Activated CD8-positive, alpha-beta memory T cell treated with anti-CD3 and anti-CD28 coated beads, Interleukin-2, amount 10 ng/mL, durations not matched to agents 7 days and 5 days (primary cell): ENCODE data around the gene HOXA5. TPM values are rescaled to one million over a fixed set of nuclear protein-coding genes. Genes with fewer than 3 reads are reported as not detected.

Experiments
- ATAC-seq: fragments of 150-1000 bp; cut with Tn5 transposase; one replicate; pipeline ENCODE4 v1.10.0; 2021; ENCODE audit warnings: moderate library complexity
- CTCF ChIA-PET: fragments of 350-600 bp; sonication (Branson Sonifier 250); formaldehyde crosslinking; loops from one replicate; lab custom pipeline; 2021; ENCODE audit warnings: antibody characterized with exemption; lab: Charles Lee
- DNase-seq: peaks from one replicate; pipeline ENCODE4 v3.0.0-alpha.2; 2020
- H3K27ac Mint-ChIP-seq: one replicate; pipeline ENCODE4 v1.8.0; 2021; ENCODE audit warnings: mild to moderate bottlenecking, mixed read lengths
- H3K27me3 Mint-ChIP-seq: one replicate; pipeline ENCODE4 v1.8.0; 2021; ENCODE audit warnings: mixed read lengths
- H3K36me3 Mint-ChIP-seq: one replicate; pipeline ENCODE4 v1.8.0; 2021; ENCODE audit warnings: mild to moderate bottlenecking, mixed read lengths
- H3K4me1 Mint-ChIP-seq: one replicate; pipeline ENCODE4 v1.8.0; 2021; ENCODE audit warnings: mixed read lengths
- H3K4me3 Mint-ChIP-seq: one replicate; pipeline ENCODE4 v1.8.0; 2021; ENCODE audit warnings: mild to moderate bottlenecking, moderate library complexity, mixed read lengths
- H3K9me3 Mint-ChIP-seq: one replicate; pipeline ENCODE4 v1.8.0; 2022; ENCODE audit warnings: low read depth, mixed read lengths
- total RNA-seq, 2 experiments: library from RNA; stranded (reverse); gene quantifications; one replicate each; pipeline ENCODE4 v1.2.3, GENCODE V29; 2021

HOXA5 gene
- total RNA-seq, 2 experiments from 2014 or later = not detected

DNA sequence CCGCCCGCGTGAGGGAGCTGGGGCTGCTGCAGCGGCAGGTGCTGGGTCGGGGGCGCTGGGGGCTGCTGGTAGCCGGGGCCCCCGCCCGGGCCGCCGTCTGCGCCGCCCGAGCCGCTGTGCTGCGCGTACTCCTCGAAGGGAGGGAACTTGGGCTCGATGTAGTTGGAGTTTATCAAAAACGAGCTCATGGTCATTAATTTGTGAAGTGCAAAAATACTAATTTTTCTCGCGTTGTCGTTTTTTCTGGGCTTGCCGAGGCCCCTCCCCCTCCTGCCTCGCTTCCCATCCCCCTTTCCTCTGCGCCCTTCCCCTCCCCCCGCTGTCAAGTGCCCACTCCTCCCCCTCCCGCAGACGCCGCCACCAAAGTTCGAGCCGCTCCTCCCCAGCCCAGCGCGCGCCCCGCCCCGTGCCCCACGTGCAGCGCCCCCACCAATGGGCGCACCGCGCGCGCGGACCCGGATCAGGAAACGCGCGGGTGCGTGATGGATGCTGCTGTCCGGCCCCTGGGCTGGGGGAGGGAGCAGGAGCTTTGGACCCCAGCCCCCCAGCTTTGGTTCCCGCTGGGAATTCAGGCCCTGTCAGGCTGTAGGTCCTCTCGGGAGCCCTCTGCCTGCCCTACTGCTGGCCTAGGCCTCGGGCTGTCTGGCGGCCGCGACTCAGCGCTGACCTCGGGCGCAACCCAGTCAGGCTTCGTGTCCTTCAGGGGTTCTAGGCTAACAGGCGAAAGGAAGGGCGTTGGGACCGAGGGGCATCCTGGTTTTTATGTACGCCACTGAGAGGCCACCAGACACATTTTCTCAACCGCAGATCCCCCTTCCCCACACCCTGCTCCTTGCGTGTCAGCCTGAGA is 12.7 kb downstream of the HOXA5 start, which contains the start of gene HOXA4:
HOXA4 (minus strand) TSS at position 218 of the 850 bp plus-strand sequence; CDS start at position 194, 24 bp downstream.
- Mint-ChIP-seq H3K4me1 (peaks cover 28% of the 10 kb centered on the region), H3K27me3 (peaks cover 79% of the 10 kb centered on the region), H3K27ac (no peak within 1 kb of the TSS), H3K36me3 (no peaks in the 10 kb centered on the region), H3K9me3 (no peaks in the 10 kb centered on the region), H3K4me3 (peak within 1 kb of the TSS; percentile 62)
- DNase-seq = peak; percentile 84
- ATAC-seq = peak; percentile 96
- CTCF ChIA-PET = interaction anchor here (1.0 to 2.8 kb wide), 7 partner anchors 19 to 1279 kb away, joined by 3 to 18 read pairs (median 4); partner anchors contain the start of gene HIBADH

DNA sequence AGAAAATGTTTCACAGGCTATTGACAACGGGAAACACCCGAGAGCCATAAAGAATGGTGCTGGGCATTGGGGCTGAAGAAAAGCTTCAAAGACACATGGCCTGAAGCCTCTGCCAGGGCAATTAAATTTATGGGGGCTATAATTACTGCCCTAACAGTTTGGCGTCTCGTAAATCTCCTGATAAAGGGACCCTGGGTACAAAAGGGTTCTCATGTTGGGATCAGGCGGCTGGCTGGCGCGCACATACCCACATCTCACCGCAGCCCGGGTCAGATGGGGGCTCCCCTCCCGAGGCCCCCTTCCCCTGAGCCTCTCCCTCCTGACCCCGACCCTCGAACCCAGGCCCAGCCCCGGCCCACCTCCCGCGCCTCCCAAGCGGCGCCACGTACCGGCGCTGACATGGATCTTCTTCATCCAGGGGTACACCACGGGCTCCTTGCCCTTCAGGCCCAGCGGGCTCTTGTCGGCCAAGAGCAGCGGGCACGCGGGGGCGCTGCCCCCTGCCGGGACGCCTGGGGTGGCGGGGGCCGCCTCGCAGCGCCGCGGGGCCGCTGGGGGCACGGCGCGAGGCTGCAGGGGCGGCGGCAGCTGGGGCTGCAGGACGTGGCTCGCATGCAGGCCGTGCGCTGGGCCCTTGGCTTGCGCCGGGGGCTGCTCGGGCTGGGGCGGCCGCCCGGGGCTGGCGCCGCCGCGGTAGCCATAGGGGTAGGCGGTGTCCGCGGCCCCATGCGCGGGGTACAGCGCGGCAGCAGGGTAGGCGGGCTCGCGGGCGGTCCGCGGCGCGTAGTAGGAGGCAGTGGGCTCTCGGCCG is 13.5 kb downstream of the HOXA5 start:
- H3K36me3 Mint-ChIP-seq = no peaks in the 10 kb centered on the region
- no peak overlapping the region for H3K4me3 Mint-ChIP-seq
- H3K4me1 Mint-ChIP-seq = peaks cover 20% of the 10 kb centered on the region
- CTCF ChIA-PET = interaction anchor here (1.0 to 2.8 kb wide), 5 partner anchors 20 to 533 kb away, joined by 3 to 18 read pairs (median 5); partner anchors contain the start of gene HIBADH
- no peaks in the 10 kb centered on the region for H3K9me3 Mint-ChIP-seq
- H3K27ac Mint-ChIP-seq = no peak overlapping the region
- peaks cover 73% of the 10 kb centered on the region for H3K27me3 Mint-ChIP-seq
- DNase-seq = no peak
- peak; percentile 52 for ATAC-seq

DNA sequence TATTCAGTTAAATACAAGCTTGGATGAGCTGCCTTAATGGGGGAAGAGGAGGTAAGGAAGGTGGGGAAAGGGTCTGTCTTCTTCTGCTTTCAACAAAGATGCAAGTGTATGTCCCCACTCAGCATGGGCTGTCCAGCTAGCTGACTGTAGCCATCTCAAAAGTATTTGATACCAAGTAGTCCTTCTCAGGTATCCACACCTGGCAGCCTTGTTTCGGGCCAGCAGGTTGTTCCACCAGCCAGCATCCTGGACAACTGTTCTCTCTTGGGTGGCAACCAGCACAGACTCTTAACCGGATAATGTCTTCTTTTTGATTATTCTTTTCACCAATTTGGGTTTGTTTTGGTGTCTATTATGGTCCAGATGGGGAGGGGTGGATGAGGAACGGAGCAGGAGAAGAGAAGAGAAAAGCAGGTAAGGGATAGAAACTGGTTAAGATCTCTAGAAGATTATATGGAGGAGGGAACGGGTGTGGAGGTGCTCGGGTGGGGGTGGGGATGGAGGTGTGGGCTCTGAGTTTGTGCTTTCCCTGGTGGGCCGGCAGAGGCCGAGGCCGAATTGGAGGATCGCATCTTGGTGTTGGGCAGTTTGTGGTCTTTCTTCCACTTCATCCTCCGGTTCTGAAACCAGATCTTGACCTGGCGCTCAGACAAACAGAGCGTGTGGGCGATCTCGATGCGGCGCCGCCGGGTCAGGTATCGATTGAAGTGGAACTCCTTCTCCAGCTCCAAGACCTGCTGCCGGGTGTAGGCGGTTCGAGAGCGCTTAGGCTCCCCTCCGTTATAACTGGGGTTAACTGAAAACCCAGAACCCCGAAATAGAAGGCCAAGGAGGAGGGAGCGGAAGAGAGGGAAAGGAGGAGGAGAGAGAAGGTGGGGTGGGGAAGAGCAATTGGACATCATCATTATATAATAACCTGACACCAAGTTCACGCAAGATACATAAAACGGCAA is 14.4 kb downstream of the HOXA5 start:
- peaks cover 11% of the 10 kb centered on the region for H3K4me1 Mint-ChIP-seq
- H3K9me3 Mint-ChIP-seq = no peaks in the 10 kb centered on the region
- DNase-seq = no peak
- no peak overlapping the region for H3K27ac Mint-ChIP-seq
- no peaks in the 10 kb centered on the region for H3K36me3 Mint-ChIP-seq
- CTCF ChIA-PET = interaction anchor here (1.2 to 2.8 kb wide), 2 partner anchors 21 to 30 kb away, joined by 3 to 18 read pairs; no protein-coding TSS in a partner anchor
- peaks cover 66% of the 10 kb centered on the region for H3K27me3 Mint-ChIP-seq
- ATAC-seq = no peak
- no peak overlapping the region for H3K4me3 Mint-ChIP-seq

DNA sequence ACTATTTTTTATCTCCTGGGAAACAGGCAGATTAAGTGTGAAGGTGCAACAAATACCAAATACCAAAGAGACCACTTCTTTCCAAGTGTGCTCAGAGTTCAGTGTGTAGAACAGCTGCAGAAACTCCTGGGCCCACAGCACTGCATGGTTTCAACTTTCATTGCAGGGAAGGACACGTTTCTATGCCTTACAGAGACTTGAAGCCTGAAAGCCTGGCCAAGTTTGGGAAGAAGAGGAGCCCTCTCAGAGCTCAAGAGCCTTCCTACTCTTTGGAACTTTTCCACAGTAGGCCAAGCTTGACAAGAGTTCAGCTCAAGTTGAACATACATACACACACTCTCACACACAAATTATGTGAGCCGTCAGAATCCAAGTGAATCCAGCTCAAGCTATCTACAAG is 15.4 kb downstream of the HOXA5 start:
- no peak overlapping the region for H3K4me3 Mint-ChIP-seq
- no peaks in the 10 kb centered on the region for H3K36me3 Mint-ChIP-seq
- H3K27ac Mint-ChIP-seq = no peak overlapping the region
- CTCF ChIA-PET = interaction anchor here (1.2 kb wide), 1 partner anchor 31 kb away, joined by 3 read pairs; no protein-coding TSS in a partner anchor
- no peak for DNase-seq
- ATAC-seq = no peak
- no peaks in the 10 kb centered on the region for H3K9me3 Mint-ChIP-seq
- H3K4me1 Mint-ChIP-seq = peaks cover 2% of the 10 kb centered on the region
- peaks cover 56% of the 10 kb centered on the region for H3K27me3 Mint-ChIP-seq

DNA sequence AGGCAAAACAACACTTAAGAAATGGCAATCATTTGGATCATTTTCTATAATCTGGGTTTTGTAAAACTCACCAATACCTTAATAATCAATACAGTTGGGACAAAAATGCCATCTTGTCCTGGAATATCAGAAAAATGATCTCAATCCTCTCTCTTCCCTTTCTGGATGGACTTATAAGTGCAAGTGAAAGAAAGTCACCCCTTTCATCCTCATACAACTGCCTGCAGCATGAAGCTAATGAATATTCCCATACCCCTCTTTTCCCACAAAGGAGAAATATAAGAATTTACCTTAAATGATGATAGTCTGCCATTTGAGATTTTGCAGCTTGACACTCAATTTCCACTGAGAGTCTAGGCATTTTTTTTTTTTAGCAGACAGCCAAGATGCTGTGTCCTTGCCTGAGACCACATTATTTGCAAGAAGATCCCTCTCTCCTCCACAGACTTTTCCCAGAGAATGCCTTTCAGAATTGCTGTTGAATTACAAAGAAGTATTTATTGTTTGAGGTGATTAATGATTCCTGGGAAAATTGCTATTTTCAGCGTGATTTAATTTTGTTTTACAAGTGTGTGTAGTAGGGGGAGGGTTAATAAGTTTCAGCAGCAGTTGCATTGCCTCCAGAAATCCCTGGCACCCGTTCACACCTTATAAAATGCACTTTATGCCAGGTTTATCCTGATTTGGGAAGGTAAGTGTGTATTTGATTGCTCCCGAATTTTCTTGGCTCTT is 16.7 kb downstream of the HOXA5 start:
- DNase-seq (no peak), ATAC-seq (no peak)
- CTCF ChIA-PET = interaction anchor here (0.6 kb wide), 1 partner anchor 559 kb away, joined by 3 read pairs; no protein-coding TSS in a partner anchor
- peaks cover 45% of the 10 kb centered on the region for H3K27me3 Mint-ChIP-seq
- H3K27ac Mint-ChIP-seq = no peak overlapping the region
- H3K4me1 Mint-ChIP-seq = peaks cover 2% of the 10 kb centered on the region
- H3K4me3 Mint-ChIP-seq = no peak overlapping the region
- H3K9me3 Mint-ChIP-seq = no peaks in the 10 kb centered on the region
- no peaks in the 10 kb centered on the region for H3K36me3 Mint-ChIP-seq

DNA sequence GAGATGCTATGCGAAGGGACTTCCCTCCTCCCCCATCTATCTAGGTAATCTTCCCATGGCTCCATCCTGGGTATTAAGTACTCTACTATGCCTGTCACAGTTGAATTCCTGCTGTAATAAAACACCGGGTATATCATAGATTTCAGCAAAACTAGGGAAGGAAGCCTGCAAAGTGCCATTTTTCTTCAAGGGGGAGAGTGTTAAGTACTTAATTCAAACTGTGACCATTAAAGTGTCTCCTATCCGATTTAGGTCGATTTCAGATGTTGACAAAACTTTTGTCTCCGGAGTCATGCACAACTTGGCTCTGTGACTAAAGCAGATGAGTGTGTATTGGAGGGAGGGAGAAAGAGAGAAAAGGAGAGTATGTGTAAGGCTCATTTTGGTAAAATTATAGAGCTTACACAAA is 17.5 kb downstream of the HOXA5 start:
- no peak overlapping the region for H3K27ac Mint-ChIP-seq
- H3K9me3 Mint-ChIP-seq = no peaks in the 10 kb centered on the region
- no peak overlapping the region for H3K4me3 Mint-ChIP-seq
- no peaks in the 10 kb centered on the region for H3K4me1 Mint-ChIP-seq
- H3K36me3 Mint-ChIP-seq = no peaks in the 10 kb centered on the region
- CTCF ChIA-PET = interaction anchor here (0.6 kb wide), 1 partner anchor 560 kb away, joined by 3 read pairs; no protein-coding TSS in a partner anchor
- no peak for DNase-seq
- H3K27me3 Mint-ChIP-seq = peaks cover 39% of the 10 kb centered on the region
- no peak for ATAC-seq

DNA sequence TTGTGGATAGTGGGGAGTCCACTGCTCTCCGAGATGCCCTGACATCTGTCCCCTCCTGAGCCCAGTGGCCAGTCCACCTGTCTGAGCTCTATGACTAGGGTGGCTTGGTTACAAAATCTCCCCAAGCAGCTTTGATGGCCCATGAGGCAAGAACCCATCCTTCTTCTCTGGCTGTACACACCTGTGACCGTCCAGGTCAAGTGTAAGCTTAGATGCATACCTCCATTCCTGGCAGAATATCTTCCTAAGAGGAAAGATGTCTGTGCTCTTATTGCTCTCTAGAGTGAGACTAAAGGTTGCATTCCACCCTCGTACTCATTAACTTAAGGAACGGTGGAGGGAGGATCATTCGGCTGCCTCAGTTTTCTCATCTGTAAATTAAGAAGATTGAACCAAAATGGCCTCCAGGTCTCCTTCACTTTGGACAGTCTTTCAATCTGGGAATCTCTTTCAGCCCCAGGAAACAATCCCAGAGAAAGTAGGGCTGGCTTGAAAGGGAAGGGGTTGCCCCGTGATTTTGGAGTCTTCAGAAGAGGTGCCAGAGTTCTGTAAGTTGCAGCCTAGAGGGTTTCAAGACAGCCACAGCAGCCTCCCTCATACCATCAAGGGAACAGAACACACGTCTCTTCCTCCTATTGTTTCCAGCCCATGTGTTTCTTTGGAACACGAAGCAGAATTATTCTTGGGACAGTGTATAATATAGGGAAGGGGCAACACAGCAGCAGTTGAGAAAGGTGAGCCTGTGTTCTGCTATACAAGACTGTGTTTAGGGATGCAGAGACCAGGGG is 18.4 kb downstream of the HOXA5 start:
- CTCF ChIA-PET = no interaction called here
- H3K4me1 Mint-ChIP-seq = no peaks in the 10 kb centered on the region
- DNase-seq = no peak
- H3K27ac Mint-ChIP-seq = no peak overlapping the region
- H3K27me3 Mint-ChIP-seq = peaks cover 39% of the 10 kb centered on the region
- no peaks in the 10 kb centered on the region for H3K9me3 Mint-ChIP-seq
- no peaks in the 10 kb centered on the region for H3K36me3 Mint-ChIP-seq
- H3K4me3 Mint-ChIP-seq = no peak overlapping the region
- no peak for ATAC-seq

DNA sequence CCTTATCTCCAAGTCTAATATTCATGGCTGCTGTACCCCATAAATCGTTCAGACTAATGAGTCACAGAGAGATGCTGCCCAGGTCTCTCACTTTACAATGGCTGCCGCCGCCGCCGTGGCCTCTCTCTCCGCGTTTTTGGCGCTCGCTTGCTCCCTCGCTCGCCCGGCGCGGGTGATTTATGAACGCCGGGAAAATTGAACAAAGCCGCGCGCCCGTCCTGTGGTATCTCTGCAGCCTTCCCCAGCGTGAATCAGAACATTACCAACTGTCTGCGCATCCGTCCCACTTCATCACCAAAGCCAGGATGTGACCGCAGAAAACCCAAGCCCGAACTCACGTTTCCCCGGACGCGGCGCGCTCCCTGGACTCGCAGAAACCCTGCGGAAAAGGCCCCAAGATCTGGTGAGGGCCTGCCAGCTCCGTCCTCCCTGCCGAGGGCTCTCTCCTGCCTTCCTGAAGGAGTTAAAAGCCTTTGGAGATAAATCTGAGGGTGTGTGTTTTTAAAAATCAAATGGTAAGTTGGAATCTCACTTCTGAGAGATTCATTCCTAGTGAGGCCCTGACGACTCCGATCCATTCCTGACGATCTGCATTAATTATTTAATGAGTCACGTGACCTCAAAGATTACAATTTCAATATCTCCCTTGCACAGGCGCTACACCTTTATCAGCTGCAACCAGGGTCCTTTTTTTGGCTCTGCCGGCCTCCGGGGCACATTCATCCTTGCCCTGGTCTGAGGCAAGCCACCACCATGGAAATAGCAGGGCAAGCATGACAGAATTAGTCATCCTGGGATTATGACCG is 19.2 kb downstream of the HOXA5 start:
- ATAC-seq (no peak), DNase-seq (no peak)
- no peaks in the 10 kb centered on the region for H3K4me1 Mint-ChIP-seq
- H3K27me3 Mint-ChIP-seq = peaks cover 35% of the 10 kb centered on the region
- CTCF ChIA-PET = no interaction called here
- no peaks in the 10 kb centered on the region for H3K9me3 Mint-ChIP-seq
- no peaks in the 10 kb centered on the region for H3K36me3 Mint-ChIP-seq
- H3K27ac Mint-ChIP-seq = no peak overlapping the region
- H3K4me3 Mint-ChIP-seq = no peak overlapping the region

DNA sequence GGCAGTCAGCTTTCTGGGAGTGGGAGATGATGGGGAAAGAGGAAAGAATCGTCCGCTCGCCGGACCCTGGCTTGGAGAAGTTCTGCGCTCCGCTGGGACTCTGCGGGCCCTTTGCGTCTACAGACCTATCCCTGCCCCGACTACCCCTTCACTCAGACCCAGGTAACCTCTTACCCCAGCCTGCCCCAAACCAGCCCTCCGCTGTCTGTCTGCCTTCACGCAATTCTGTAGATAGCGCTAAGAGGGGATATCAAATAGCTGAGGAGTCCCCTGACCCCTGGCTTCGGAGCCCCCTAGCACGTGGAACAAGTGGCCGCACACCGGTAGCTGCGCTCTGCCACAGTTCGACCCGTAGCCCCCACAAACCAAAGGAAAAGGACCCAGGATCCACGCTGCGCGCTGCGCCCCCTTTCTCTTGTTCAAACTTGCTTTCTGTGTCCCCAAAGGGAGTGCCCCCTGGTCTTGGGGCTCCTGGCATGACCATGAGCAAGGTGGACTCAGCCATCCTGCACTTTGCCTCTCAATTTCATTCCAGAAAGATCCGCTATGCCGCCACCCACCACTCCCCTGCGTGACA is 19.9 kb downstream of the HOXA5 start:
- H3K36me3 Mint-ChIP-seq = no peaks in the 10 kb centered on the region
- no peak overlapping the region for H3K4me3 Mint-ChIP-seq
- H3K27me3 Mint-ChIP-seq = peaks cover 29% of the 10 kb centered on the region
- no peak for DNase-seq
- ATAC-seq = no peak
- no peak overlapping the region for H3K27ac Mint-ChIP-seq
- CTCF ChIA-PET = no interaction called here
- no peaks in the 10 kb centered on the region for H3K9me3 Mint-ChIP-seq
- no peaks in the 10 kb centered on the region for H3K4me1 Mint-ChIP-seq

DNA sequence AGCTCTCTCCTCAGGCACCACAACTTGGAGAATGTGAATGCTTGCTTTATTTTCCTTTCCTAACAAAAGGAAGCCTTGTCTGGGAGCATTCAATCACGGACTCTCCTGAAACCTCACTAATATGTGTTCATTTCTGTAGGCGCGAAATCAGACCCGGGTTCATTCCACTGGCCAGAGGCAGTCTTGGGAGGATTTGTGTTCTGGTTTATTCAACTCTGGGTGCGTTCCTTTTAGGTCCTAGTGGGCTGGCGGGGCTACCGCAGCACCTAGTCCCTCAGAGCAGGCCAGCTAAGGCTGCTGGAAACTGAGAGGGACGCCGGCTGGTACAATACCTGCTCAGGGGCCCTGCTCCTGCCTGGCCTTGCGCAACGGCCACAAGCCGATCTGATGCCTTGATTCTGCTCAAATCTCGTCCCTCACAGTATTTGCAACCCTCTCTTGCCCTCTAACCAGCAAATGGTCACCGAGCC is 20.4 kb downstream of the HOXA5 start:
- H3K36me3 Mint-ChIP-seq = no peaks in the 10 kb centered on the region
- no peak overlapping the region for H3K4me3 Mint-ChIP-seq
- ATAC-seq (no peak), DNase-seq (no peak)
- H3K4me1 Mint-ChIP-seq = no peaks in the 10 kb centered on the region
- no peaks in the 10 kb centered on the region for H3K9me3 Mint-ChIP-seq
- CTCF ChIA-PET = no interaction called here
- peaks cover 23% of the 10 kb centered on the region for H3K27me3 Mint-ChIP-seq
- H3K27ac Mint-ChIP-seq = no peak overlapping the region
